ENCODE measurements around the gene WWP2. TPM values are rescaled to one million over a fixed set of nuclear protein-coding genes. Genes with fewer than 3 reads are reported as not detected.
"Not testable (repeated sequence)": the region's sequence is repeated elsewhere in the genome, so short reads cannot be mapped to it uniquely, and the experiment has no call there.

WWP2 gene
- total RNA-seq, 1 donor from 2014 or later = 16.9 TPM

GRCh38 chr16:69794486-69794885, 32.4 kb downstream of the WWP2 start:
- no peak for DNase-seq (ENCODE audit: low read depth in 2 of 2)

GRCh38 chr16:69796285-69797118, 34.4 kb downstream of the WWP2 start:
- peak; percentile 73 to 79 for DNase-seq (ENCODE audit: low read depth in 2 of 2)

GRCh38 chr16:69798466-69798865, 36.3 kb downstream of the WWP2 start:
- no peak for DNase-seq (ENCODE audit: low read depth in 2 of 2)

GRCh38 chr16:69799611-69800031, 37.5 kb downstream of the WWP2 start:
- DNase-seq (ENCODE audit: low read depth in 2 of 2) = no peak

- DNase-seq (ENCODE audit: low read depth in 2 of 2) = no peak
Observed at GRCh38 chr16:69804297-69804696, 42.2 kb downstream of the WWP2 start.

- not testable (repeated sequence) for DNase-seq (ENCODE audit: low read depth in 2 of 2)
Observed at GRCh38 chr16:69806776-69807175, 44.6 kb downstream of the WWP2 start.

- DNase-seq (ENCODE audit: low read depth in 2 of 2) = no peak
Observed at GRCh38 chr16:69812688-69813014, 50.5 kb downstream of the WWP2 start.

- DNase-seq (ENCODE audit: low read depth in 2 of 2) = no peak
Observed at GRCh38 chr16:69814078-69814477, 51.9 kb downstream of the WWP2 start.

GRCh38 chr16:69814561-69814960, 52.4 kb downstream of the WWP2 start:
- no peak for DNase-seq (ENCODE audit: low read depth in 2 of 2)

GRCh38 chr16:69815216-69815883, 53.2 kb downstream of the WWP2 start:
- not testable (repeated sequence) for DNase-seq (ENCODE audit: low read depth in 2 of 2)

- no peak for DNase-seq (ENCODE audit: low read depth in 2 of 2)
Observed at GRCh38 chr16:69816996-69817395, 54.9 kb downstream of the WWP2 start.

GRCh38 chr16:69818891-69819545, 56.9 kb downstream of the WWP2 start:
- no peak for DNase-seq (ENCODE audit: low read depth in 2 of 2)

- no peak for DNase-seq (ENCODE audit: low read depth in 2 of 2)
Observed at GRCh38 chr16:69820926-69821541, 58.9 kb downstream of the WWP2 start.

GRCh38 chr16:69821844-69822173, 59.7 kb downstream of the WWP2 start:
- DNase-seq (ENCODE audit: low read depth in 2 of 2) = no peak

- no peak for DNase-seq (ENCODE audit: low read depth in 2 of 2)
Observed at GRCh38 chr16:69822174-69822935, 60.2 kb downstream of the WWP2 start.

GRCh38 chr16:69823831-69824563, 61.9 kb downstream of the WWP2 start:
- peak; percentile 45 to 78 for DNase-seq (ENCODE audit: low read depth in 2 of 2)

GRCh38 chr16:69824564-69825142, 62.5 kb downstream of the WWP2 start:
- DNase-seq (ENCODE audit: low read depth in 2 of 2) = not testable (repeated sequence)

- DNase-seq (ENCODE audit: low read depth in 2 of 2) = no peak
Observed at GRCh38 chr16:69827524-69827923, 65.4 kb downstream of the WWP2 start.

- no peak for DNase-seq (ENCODE audit: low read depth in 2 of 2)
Observed at GRCh38 chr16:69829338-69829737, 67.2 kb downstream of the WWP2 start.

GRCh38 chr16:69830146-69830533, 68.0 kb downstream of the WWP2 start:
- no peak for DNase-seq (ENCODE audit: low read depth in 2 of 2)

All from dermis microvascular lymphatic vessel endothelial cell (primary cell).